HL-60 (cell line): ENCODE measurements around the gene GPR157.

Experiments used
- DNase-seq, 2 experiments: peaks; one replicate each; pipeline ENCODE4 v3.0.0-alpha.2; 2010 to 2020; ENCODE audit warnings: low read depth in 1 of 2, low spot score in 1 of 2
- H3K27ac ChIP-seq: fragments of 250-450 bp; sonication (Bioruptor Pico); replicated peaks from 2 replicates; pipeline ENCODE4 v1.5.1; 2020; ENCODE audit warnings: mild to moderate bottlenecking, moderate library complexity
- H3K27me3 ChIP-seq: fragments of 250-450 bp; sonication (Bioruptor Pico); 2 replicates; pipeline ENCODE4 v1.5.1; 2021; ENCODE audit warnings: mild to moderate bottlenecking, moderate library complexity; ENCODE audit not compliant: insufficient read depth, poor library complexity, severe bottlenecking
- H3K4me3 ChIP-seq: replicated peaks from 2 replicates; pipeline ENCODE4 v1.5.1; 2011; ENCODE audit warnings: mild to moderate bottlenecking, control low read depth, low read length; ENCODE audit not compliant: insufficient read depth
- GABPA ChIP-seq: IDR thresholded peaks from 2 replicates; pipeline ENCODE4 v1.6.1; 2012; ENCODE audit warnings: low read depth
- POLR2AphosphoS5 ChIP-seq: IDR thresholded peaks from 2 replicates; pipeline ENCODE4 v1.6.1; 2012; ENCODE audit warnings: low read depth
- SPI1 ChIP-seq: IDR thresholded peaks from 2 replicates; pipeline ENCODE4 v1.6.1; 2012; ENCODE audit warnings: low read depth, mild to moderate bottlenecking, borderline replicate concordance
- TF ChIP-seq, protein P1 (sequence below): IDR thresholded peaks from 2 replicates; pipeline ENCODE4 v1.6.1; 2012; ENCODE audit warnings: low read depth; ENCODE audit not compliant: insufficient replicate concordance
- TF ChIP-seq, protein P2 (sequence below): IDR thresholded peaks from one replicate; pipeline ENCODE4 v1.5.1; 2011; ENCODE audit warnings: low read length, control low read depth, inconsistent platforms; ENCODE audit not compliant: insufficient read depth

The GPR157 gene

DNA sequence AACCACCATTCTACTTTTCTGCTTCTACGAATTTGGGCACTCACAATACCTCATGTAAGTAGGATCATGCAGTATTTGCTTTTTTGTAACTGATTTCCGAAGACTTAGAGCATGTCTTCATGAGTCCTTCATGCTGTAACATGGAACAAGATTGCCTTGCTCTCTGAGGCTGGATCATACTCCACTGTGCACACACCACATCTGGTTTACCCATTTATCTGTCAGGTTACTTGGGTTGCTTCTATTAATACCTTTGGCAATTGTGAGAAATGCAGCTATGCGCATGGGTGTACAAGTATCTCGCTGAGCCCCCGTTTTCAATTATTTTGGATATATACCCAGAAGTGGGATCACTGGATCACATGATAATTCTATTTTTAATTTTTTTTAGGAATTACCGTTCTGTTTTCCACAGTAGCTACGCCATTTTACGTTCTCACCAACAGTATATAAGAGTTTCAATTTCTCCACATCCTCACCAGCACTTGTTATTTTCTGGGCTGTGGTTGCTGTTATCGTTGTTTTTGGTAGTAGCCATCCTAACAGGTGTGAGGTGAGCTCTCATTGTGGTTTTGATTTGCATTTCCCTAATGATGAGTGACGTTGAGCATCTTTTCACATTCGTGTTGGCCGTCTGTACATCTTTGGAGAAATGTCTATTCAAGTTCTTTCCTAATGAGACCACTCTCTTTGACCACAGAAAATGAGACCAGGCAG is 48.8 kb downstream of the GPR157 start:
- no peak for DNase-seq
- Histone ChIP-seq H3K27me3 (no peaks in the 10 kb centered on the region), H3K4me3 (no peak overlapping the region), H3K27ac (no peak overlapping the region)
- TF ChIP-seq POLR2AphosphoS5 = no peak
- no peak for TF ChIP-seq GABPA
- TF ChIP-seq, protein P1, sequence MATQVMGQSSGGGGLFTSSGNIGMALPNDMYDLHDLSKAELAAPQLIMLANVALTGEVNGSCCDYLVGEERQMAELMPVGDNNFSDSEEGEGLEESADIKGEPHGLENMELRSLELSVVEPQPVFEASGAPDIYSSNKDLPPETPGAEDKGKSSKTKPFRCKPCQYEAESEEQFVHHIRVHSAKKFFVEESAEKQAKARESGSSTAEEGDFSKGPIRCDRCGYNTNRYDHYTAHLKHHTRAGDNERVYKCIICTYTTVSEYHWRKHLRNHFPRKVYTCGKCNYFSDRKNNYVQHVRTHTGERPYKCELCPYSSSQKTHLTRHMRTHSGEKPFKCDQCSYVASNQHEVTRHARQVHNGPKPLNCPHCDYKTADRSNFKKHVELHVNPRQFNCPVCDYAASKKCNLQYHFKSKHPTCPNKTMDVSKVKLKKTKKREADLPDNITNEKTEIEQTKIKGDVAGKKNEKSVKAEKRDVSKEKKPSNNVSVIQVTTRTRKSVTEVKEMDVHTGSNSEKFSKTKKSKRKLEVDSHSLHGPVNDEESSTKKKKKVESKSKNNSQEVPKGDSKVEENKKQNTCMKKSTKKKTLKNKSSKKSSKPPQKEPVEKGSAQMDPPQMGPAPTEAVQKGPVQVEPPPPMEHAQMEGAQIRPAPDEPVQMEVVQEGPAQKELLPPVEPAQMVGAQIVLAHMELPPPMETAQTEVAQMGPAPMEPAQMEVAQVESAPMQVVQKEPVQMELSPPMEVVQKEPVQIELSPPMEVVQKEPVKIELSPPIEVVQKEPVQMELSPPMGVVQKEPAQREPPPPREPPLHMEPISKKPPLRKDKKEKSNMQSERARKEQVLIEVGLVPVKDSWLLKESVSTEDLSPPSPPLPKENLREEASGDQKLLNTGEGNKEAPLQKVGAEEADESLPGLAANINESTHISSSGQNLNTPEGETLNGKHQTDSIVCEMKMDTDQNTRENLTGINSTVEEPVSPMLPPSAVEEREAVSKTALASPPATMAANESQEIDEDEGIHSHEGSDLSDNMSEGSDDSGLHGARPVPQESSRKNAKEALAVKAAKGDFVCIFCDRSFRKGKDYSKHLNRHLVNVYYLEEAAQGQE = no peak
- TF ChIP-seq, protein P2, sequence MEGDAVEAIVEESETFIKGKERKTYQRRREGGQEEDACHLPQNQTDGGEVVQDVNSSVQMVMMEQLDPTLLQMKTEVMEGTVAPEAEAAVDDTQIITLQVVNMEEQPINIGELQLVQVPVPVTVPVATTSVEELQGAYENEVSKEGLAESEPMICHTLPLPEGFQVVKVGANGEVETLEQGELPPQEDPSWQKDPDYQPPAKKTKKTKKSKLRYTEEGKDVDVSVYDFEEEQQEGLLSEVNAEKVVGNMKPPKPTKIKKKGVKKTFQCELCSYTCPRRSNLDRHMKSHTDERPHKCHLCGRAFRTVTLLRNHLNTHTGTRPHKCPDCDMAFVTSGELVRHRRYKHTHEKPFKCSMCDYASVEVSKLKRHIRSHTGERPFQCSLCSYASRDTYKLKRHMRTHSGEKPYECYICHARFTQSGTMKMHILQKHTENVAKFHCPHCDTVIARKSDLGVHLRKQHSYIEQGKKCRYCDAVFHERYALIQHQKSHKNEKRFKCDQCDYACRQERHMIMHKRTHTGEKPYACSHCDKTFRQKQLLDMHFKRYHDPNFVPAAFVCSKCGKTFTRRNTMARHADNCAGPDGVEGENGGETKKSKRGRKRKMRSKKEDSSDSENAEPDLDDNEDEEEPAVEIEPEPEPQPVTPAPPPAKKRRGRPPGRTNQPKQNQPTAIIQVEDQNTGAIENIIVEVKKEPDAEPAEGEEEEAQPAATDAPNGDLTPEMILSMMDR = no peak
- TF ChIP-seq SPI1 = no peak

DNA sequence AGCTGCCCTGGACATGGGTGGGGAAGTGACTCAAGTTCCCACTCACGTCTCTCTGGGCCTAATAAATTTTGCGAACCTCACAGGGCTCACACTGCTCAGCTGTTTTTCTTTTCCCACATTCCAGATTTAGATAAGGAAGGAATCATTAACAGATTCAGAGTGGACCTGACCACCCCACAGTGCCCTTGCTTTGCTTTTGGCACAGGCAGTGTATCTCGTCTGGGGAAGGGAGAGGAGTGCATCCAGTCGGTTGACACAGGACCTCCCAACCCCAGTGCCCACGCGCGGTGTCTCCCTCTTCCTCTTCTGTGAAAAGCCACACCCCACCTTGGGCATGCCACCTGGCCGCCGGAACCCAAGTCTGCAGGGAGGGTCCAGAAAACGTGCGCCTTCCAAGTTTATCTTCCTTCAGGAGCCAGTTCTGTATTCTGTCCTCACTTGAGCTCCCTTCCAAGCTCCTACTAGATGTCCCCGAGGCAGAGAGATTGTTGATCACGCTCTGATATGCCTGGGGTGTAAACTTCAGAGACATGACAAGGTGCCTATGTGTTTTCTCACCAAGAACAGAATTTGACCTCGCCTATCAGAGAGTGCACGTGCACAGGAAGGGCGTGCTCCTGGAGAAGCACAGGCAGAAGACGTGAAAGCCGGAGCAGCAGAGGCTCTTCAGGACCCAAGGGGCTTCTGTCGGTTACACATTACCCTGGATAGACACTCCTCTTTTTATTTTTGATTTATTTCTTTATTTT is 50.0 kb downstream of the GPR157 start:
- H3K4me3 ChIP-seq = no peak overlapping the region
- TF ChIP-seq GABPA = no peak
- TF ChIP-seq, protein P2 = no peak
- 0 out of 2 replicates have a peak, but pooled peaks have one; percentile 2 for TF ChIP-seq SPI1
- TF ChIP-seq POLR2AphosphoS5 = no peak
- TF ChIP-seq, protein P1 = no peak
- H3K27ac ChIP-seq = no peak overlapping the region
- no peak for DNase-seq
- H3K27me3 ChIP-seq = no peaks in the 10 kb centered on the region

DNA sequence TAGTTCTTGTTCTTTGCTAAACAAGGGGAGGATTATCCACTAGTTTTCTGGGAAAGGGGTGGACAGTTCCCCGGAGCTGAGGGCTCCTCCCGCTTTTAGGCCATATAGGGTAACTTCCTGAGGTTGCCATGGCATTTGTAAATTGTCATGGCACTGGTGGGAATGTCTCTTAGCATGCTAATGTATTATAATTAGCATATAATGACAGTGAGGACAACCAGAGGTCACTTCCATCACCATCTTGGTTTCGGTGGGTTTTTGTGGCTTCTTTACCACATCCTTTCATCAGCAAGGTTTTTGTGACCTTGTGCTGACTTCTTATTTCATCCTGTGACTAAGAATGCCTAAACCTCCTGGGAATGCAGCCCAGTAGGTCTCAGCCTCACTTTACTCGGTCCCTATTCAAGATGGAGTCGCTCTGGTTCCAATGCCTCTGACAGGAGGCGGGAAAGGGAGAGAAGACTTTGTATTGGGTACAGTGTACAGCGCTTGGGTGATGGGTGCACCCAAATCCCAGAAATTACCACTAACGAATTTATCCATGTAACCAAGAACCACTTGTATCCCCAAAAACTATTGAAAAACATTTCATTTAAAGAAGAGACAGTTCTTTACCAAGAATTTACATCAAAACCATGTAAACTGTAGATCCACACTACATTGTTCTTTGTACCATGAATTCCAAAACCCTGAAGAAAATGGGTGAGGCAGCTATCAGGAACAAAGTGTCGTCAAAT is 50.7 kb downstream of the GPR157 start:
- no peak overlapping the region for H3K4me3 ChIP-seq
- no peak overlapping the region for H3K27ac ChIP-seq
- TF ChIP-seq, protein P2 = no peak
- TF ChIP-seq SPI1 (no peak), POLR2AphosphoS5 (no peak), GABPA (no peak)
- TF ChIP-seq, protein P1 = no peak
- peak in 1 of 2 experiments; percentile 41 for DNase-seq
- no peaks in the 10 kb centered on the region for H3K27me3 ChIP-seq
